HCT116 (cell line): ENCODE results near the gene HDAC7. TPM values are rescaled to one million over a fixed set of nuclear protein-coding genes. Genes with fewer than 3 reads are reported as not detected.

ENCODE experiments used
- ATAC-seq: fragments of 200-7000 bp; cut with Tn5 transposase; 2 replicates; pipeline ENCODE4 v1.9.1; 2020; ENCODE audit warnings: mild to moderate bottlenecking, moderate library complexity
- BruUV-seq: library from RNA; stranded (reverse); fragments of 400-500 nt; replicated peaks from 2 replicates; lab custom pipeline; 2021; lab: Mats Ljungman, UMichigan
- CTCF ChIA-PET: fragments of 300-600 bp; sonication (Branson Sonifier 250); formaldehyde crosslinking; loops from one replicate; lab custom pipeline; 2021; ENCODE audit warnings: antibody characterized with exemption; lab: Charles Lee
- POLR2A ChIA-PET: fragments of 300-600, 350-600 bp; sonication (Branson Sonifier 250); formaldehyde crosslinking; loops from one replicate; lab custom pipeline; 2021; ENCODE audit warnings: antibody characterized with exemption; lab: Charles Lee
- RAD21 ChIA-PET, 2 experiments: fragments of 300-600 bp; sonication (Branson Sonifier 250); formaldehyde crosslinking; loops; one replicate each; lab custom pipeline; 2023; ENCODE audit warnings: low total read pairs in 2 of 2; ENCODE audit not compliant: uncharacterized antibody in 2 of 2, unreplicated experiment in 2 of 2, low non-redundant PET in 1 of 2; lab: Charles Lee
- DNase-seq: peaks from one replicate; pipeline ENCODE4 v3.0.0-alpha.2; 2010; ENCODE audit warnings: low read depth, low spot score
- H2AFZ ChIP-seq: fragments of 200-600 bp; shearing (Covaris generic), sonication (generic); 2 replicates; pipeline ENCODE4 v1.6.1; 2017; ENCODE audit warnings: low read depth, mixed run types, mixed read lengths, antibody characterized with exemption, low read length; ENCODE audit not compliant: poor library complexity, severe bottlenecking
- H3K27ac ChIP-seq: 2 replicates; pipeline ENCODE4 v1.5.1; 2012; ENCODE audit warnings: low read depth, low read length
- H3K27me3 ChIP-seq: fragments of 200-600 bp; sonication (generic); 2 replicates; pipeline ENCODE4 v1.6.1; 2016; ENCODE audit warnings: mixed run types, low read length, mixed read lengths; ENCODE audit not compliant: insufficient read depth
- H3K36me3 ChIP-seq, 2 experiments: fragments of 200-500 bp in 1 of 2; fragments of 200-600 bp in 1 of 2; sonication (Bioruptor generic) in 1 of 2; sonication (generic) in 1 of 2; 2 replicates each; pipeline versions ENCODE4 v1.5.1 to v1.6.1; 2014 to 2016; ENCODE audit warnings: low read length in 2 of 2, inconsistent platforms in 1 of 2, mixed read lengths in 1 of 2, mixed run types in 1 of 2; ENCODE audit not compliant: insufficient read depth in 2 of 2, control insufficient read depth in 1 of 2
- H3K4me1 ChIP-seq, 2 experiments: fragments of 200-600 bp in 1 of 2; sonication (generic) in 1 of 2; 2 replicates each; pipeline versions ENCODE4 v1.5.1 to v1.6.1; 2012 to 2017; ENCODE audit warnings: low read length in 2 of 2, inconsistent platforms in 1 of 2, mild to moderate bottlenecking in 1 of 2, mixed read lengths in 1 of 2, mixed run types in 1 of 2, moderate library complexity in 1 of 2; ENCODE audit not compliant: insufficient read depth in 2 of 2, control insufficient read depth in 1 of 2
- H3K4me2 ChIP-seq: fragments of 200-600 bp; sonication (generic); 2 replicates; pipeline ENCODE4 v1.6.1; 2017; ENCODE audit warnings: mixed run types, low read length, mixed read lengths
- H3K4me3 ChIP-seq, 2 experiments: fragments of 200-600 bp in 1 of 2; sonication (generic) in 1 of 2; replicated peaks in 1 of 2; 2 replicates each; pipeline ENCODE4 v1.5.1; 2011 to 2016; ENCODE audit warnings: low read length in 2 of 2, control low read depth in 1 of 2, low read depth in 1 of 2, mild to moderate bottlenecking in 1 of 2, mixed read lengths in 1 of 2, mixed run types in 1 of 2
- H3K79me2 ChIP-seq: fragments of 200-600 bp; sonication (generic); 2 replicates; pipeline ENCODE4 v1.6.1; 2017; ENCODE audit warnings: mild to moderate bottlenecking, mixed run types, low read length, moderate library complexity, mixed read lengths; ENCODE audit not compliant: insufficient read depth
- H3K9ac ChIP-seq: fragments of 200-600 bp; sonication (generic); 2 replicates; pipeline ENCODE4 v1.6.1; 2016; ENCODE audit warnings: low read length, mixed read lengths
- H3K9me2 ChIP-seq: fragments of 200-600 bp; sonication (generic), shearing (Covaris generic); 2 replicates; pipeline ENCODE4 v1.6.1; 2017; ENCODE audit warnings: mixed run types, mild to moderate bottlenecking, moderate library complexity; ENCODE audit not compliant: insufficient read depth
- H3K9me3 ChIP-seq, 2 experiments: fragments of 200-500 bp in 1 of 2; fragments of 200-600 bp in 1 of 2; sonication (Bioruptor generic) in 1 of 2; sonication (generic) in 1 of 2; 2 replicates each; pipeline ENCODE4 v1.6.1; 2014 to 2017; ENCODE audit warnings: low read length in 2 of 2, mixed read lengths in 2 of 2, inconsistent platforms in 1 of 2, low read depth in 1 of 2, mild to moderate bottlenecking in 1 of 2, mixed run types in 1 of 2, moderate library complexity in 1 of 2; ENCODE audit not compliant: control insufficient read depth in 1 of 2, insufficient read depth in 1 of 2
- H4K20me1 ChIP-seq: fragments of 200-600 bp; sonication (generic), shearing (Covaris generic); 2 replicates; pipeline ENCODE4 v1.6.1; 2017; ENCODE audit warnings: mixed run types, mild to moderate bottlenecking, moderate library complexity; ENCODE audit not compliant: insufficient read depth
- CBX3 ChIP-seq: IDR thresholded peaks from 2 replicates; pipeline ENCODE4 v1.6.1; 2012; ENCODE audit warnings: low read depth
- ELF1 ChIP-seq: IDR thresholded peaks from 2 replicates; pipeline ENCODE4 v1.6.1; 2012; ENCODE audit warnings: low read depth, borderline replicate concordance
- EZH2 ChIP-seq: fragments of 200-600 bp; sonication (generic); IDR thresholded peaks from 2 replicates; pipeline ENCODE4 v1.6.1; 2017; ENCODE audit warnings: antibody characterized with exemption, mixed run types
- POLR2A ChIP-seq: IDR thresholded peaks from 2 replicates; pipeline ENCODE4 v1.7.0; 2011; ENCODE audit warnings: borderline replicate concordance; ENCODE audit not compliant: insufficient read depth, insufficient read length; ENCODE audit errors: extremely low read depth
- POLR2AphosphoS5 ChIP-seq: IDR thresholded peaks from 2 replicates; pipeline ENCODE4 v1.6.1; 2011; ENCODE audit warnings: mild to moderate bottlenecking, low read depth, low read length, moderate library complexity
- REST ChIP-seq: IDR thresholded peaks from 2 replicates; pipeline ENCODE4 v1.6.1; 2012; ENCODE audit warnings: low read depth
- TCF7L2 ChIP-seq: IDR thresholded peaks from 2 replicates; pipeline ENCODE4 v1.7.0; 2011; ENCODE audit warnings: borderline replicate concordance, inconsistent platforms; ENCODE audit not compliant: insufficient read depth, insufficient read length; ENCODE audit errors: extremely low read depth
- YY1 ChIP-seq: IDR thresholded peaks from 2 replicates; pipeline ENCODE4 v1.6.1; 2011; ENCODE audit warnings: low read length, low read depth, moderate library complexity, mild to moderate bottlenecking; ENCODE audit not compliant: insufficient replicate concordance; ENCODE audit errors: extremely low read depth
- ZBTB33 ChIP-seq: IDR thresholded peaks from 2 replicates; pipeline ENCODE4 v1.6.1; 2011; ENCODE audit warnings: mild to moderate bottlenecking, low read length, moderate library complexity; ENCODE audit not compliant: insufficient replicate concordance; ENCODE audit errors: extremely low read depth
- intact Hi-C: fragments of 100-400 bp; cut with micrococcal nuclease; formaldehyde crosslinking; loops from 2 replicates; pipeline ENCODE4 v1.10.0; 2022
- total RNA-seq: library from RNA; stranded (reverse); gene quantifications from one replicate; pipeline ENCODE4 v1.2.1, GENCODE V29; 2021; ENCODE audit not compliant: unreplicated experiment

The HDAC7 gene
- total RNA-seq, 1 experiment from 2014 or later, result 38.1 TPM

GRCh38 chr12:47812797-47813510, 6.7 kb downstream of the HDAC7 start:
- H3K9me3 ChIP-seq, result no peaks in the 10 kb centered on the region
- DNase-seq (no peak), ATAC-seq (peak; percentile 79)
- no peaks in the 10 kb centered on the region for H3K9me2 ChIP-seq
- peak overlapping the region; percentile 79 for H3K27ac ChIP-seq
- no peak overlapping the region for H2AFZ ChIP-seq
- H3K4me2 ChIP-seq, result peak overlapping the region; percentile 97
- POLR2A ChIA-PET, result interaction anchor here (2.2 kb wide), 1 partner anchor 16 kb away, joined by 8 read pairs; no protein-coding TSS in a partner anchor
- intact Hi-C loops, result no loop called here
- peak overlapping the region; percentile 67 for H3K9ac ChIP-seq
- no peaks in the 10 kb centered on the region for H3K36me3 ChIP-seq
- H3K27me3 ChIP-seq, result no peaks in the 10 kb centered on the region
- peaks cover 98% of the 10 kb centered on the region for H3K79me2 ChIP-seq
- H3K4me3 ChIP-seq, result peak overlapping the region; percentile 49 to 59
- CTCF ChIA-PET, result interaction anchor here (1.2 to 3.7 kb wide), 4 partner anchors 8 to 25 kb away, joined by 3 to 20 read pairs (median 7); no protein-coding TSS in a partner anchor
- TF ChIP-seq POLR2AphosphoS5 (peak; percentile 47; the same call in 1 of the 2 replicates), CBX3 (no peak), YY1 (peak; percentile 37)
- no peaks in the 10 kb centered on the region for H4K20me1 ChIP-seq
- RAD21 ChIA-PET, result interaction anchor here (0.6 to 1.6 kb wide), 4 partner anchors 25 to 34 kb away, joined by 3 to 4 read pairs (median 3); no protein-coding TSS in a partner anchor
- no TSS peak for BruUV-seq
- H3K4me1 ChIP-seq, result peaks cover 51 to 100% of the 10 kb centered on the region in 2 experiments

- POLR2A ChIA-PET, result interaction anchor here (2.2 kb wide), 1 partner anchor 18 kb away, joined by 8 read pairs; no protein-coding TSS in a partner anchor
- CTCF ChIA-PET, result interaction anchor here (1.3 to 3.7 kb wide), 2 partner anchors 9 to 26 kb away, joined by 4 to 20 read pairs; no protein-coding TSS in a partner anchor
- Histone ChIP-seq H3K4me1 (peaks cover 43 to 92% of the 10 kb centered on the region in 2 experiments), H4K20me1 (no peaks in the 10 kb centered on the region), H3K9me2 (no peaks in the 10 kb centered on the region), H3K9me3 (no peaks in the 10 kb centered on the region), H2AFZ (no peak overlapping the region), H3K27me3 (no peaks in the 10 kb centered on the region), H3K4me3 (peak overlapping the region in 1 of 2 experiments; percentile 59; a peak in 1 of 4 replicates), H3K9ac (peak overlapping the region; percentile 67), H3K4me2 (peak overlapping the region; percentile 97), H3K79me2 (peaks cover 94% of the 10 kb centered on the region), H3K27ac (peak overlapping the region; percentile 79), H3K36me3 (no peaks in the 10 kb centered on the region)
- RAD21 ChIA-PET, result interaction anchor here in 1 of 2 experiments (0.8 kb wide), 1 partner anchor 33 kb away, joined by 3 read pairs; no protein-coding TSS in a partner anchor
- intact Hi-C loops, result no loop called here
- ATAC-seq, result no peak
- BruUV-seq, result no TSS peak
- DNase-seq, result no peak
- no peak for TF ChIP-seq TCF7L2
- no peak for TF ChIP-seq ELF1
- no peak for TF ChIP-seq ZBTB33
- TF ChIP-seq EZH2, result no peak
- no peak for TF ChIP-seq REST
- no peak for TF ChIP-seq POLR2A
These were observed 7.9 kb downstream of the HDAC7 start for GRCh38 chr12:47811581-47812484.
